Activated CD4-positive, alpha-beta T cell treated with anti-CD3 and anti-CD28 coated beads, Interleukin-2, amount 50 U/mL, for 24 hours (primary cell): ENCODE measurements around the gene CEP72.
"Not testable (repeated sequence)": the region's sequence is repeated elsewhere in the genome, so short reads cannot be mapped to it uniquely, and the experiment has no call there.

Experiments
- DNase-seq, 2 donors: peaks; one replicate each; pipeline ENCODE4 v3.0.0-alpha.2; 2020; ENCODE audit warnings: low read depth in 1 of 2, low spot score in 1 of 2

CEP72 gene

DNA sequence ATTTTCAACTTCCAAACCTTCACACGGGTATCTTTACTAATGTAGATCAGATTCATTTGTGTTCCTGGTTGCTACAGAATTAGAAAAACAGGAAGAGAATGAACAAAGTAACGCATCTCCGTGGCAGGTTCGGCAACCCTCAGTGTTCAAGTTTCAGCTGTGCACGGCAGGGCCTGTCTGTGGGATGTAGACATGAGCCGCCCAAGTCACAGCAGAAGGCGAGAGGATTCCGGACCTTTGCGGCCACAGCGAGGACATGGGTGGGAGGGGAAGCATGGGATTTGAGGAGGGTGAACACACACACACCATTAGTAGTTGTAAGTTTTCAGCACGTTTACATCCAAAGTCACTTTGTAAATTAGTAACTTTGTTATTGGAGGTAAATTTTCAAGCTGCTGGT is 31.7 kb upstream of the CEP72 start:
- no peak for DNase-seq

DNA sequence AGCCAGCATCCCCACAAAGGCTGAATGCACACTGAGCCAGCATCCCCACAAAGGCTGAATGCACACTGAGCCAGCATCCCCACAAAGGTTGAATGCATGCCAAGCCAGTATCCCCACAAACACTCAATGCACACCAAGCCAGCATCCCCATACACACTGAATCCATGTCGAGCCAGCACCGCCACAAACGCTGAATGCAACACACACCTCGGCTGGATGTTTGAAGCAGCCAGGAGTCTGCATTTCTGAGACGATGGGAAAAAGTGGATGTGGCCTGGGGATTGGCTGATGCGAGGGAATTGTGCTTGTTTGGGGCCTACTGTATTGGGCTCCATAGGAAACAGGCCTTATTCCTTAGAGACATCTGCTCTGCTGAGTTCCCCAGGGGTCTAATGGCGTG is 30.9 kb upstream of the CEP72 start:
- no peak for DNase-seq

DNA sequence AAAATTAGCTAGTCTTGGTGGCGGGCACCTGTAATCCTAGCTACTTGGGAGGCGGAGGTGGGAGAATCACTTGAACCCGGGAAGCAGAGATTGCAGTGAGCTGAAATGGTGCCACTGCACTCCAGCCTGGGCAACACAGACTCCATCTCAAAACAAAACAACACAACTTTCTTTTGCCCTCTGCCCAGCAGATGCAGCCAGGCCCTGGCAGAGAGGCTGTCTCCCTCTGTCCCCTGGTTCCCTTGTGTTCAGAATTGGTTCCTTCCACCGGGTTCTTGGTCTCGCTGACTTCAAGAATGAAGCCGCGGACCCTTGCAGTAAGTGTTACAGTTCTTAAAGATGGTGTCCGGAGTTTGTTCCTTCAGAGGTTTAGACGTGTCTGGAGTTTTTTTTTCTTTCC is 30.2 kb upstream of the CEP72 start:
- DNase-seq: no peak

DNA sequence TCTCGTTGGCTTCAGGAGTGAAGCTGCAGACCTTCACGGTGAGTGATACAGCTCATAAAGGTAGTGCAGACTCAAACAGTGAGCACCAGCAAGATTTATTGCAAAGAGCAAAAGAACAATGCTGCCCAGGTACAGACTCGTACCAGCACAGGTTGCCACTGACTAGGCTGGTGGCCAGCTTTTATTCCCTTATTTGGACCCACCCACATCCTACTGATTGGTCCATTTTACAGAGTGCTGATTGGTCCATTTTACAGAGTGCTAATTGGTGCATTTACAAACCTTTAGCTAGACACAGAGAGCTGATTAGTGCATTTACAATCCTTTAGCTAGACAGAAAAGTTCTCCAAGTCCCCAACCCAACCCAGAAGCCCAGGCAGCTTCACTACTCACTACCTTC is 29.7 kb upstream of the CEP72 start:
- DNase-seq: not testable (repeated sequence)

DNA sequence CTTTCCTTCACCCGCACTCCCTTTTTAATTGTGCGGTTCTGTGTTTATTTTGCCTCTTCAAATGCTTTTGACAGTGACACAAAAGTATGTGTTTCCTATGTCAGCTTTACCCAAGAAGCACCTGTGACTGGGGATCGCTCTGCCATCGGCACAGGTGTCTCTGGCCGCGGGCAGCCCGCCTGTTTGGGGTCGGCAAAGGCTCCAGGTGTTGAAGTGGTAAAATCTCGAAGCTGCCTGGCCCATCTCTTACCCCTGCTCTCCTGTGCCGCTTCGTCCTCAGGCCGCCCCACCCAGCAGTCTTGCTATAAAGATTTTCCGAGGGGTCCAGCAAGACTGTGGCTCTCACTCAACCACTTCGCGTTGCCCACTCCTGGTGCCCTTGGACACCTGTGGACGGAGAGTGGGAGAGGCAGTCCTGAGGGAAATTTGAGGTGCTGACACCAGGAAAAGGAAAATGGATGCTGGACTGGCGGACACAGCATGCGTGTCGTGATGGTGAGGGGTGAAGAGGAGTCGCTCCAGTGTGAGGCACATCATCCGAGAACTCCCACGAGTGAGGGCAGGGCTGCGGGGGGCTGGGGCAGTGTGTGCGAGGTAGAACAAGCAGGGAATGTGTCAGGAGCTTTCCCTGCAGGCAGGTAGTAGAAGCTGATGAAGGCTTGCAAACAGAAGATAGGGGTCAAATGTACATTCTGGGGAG is 29.1 kb upstream of the CEP72 start:
- no peak for DNase-seq

DNA sequence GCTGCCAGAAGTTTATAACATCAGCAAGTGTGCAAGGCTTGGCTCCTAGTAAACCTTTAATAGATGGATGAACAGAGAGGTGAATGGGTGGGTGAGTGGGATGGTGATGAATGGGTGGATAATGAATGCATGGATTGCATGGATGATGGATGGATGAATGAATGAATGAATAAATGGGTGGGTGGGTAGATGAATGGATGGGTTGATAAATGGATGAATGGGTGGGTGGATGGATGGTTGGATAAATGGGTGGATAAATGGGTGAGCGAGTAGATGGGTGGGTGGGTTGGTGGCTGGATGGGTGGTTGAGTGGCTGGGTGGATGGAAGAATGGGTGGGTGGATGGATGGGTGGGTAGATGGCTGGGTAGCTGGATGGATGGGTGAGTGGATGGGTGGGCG is 28.5 kb upstream of the CEP72 start:
- no peak for DNase-seq

DNA sequence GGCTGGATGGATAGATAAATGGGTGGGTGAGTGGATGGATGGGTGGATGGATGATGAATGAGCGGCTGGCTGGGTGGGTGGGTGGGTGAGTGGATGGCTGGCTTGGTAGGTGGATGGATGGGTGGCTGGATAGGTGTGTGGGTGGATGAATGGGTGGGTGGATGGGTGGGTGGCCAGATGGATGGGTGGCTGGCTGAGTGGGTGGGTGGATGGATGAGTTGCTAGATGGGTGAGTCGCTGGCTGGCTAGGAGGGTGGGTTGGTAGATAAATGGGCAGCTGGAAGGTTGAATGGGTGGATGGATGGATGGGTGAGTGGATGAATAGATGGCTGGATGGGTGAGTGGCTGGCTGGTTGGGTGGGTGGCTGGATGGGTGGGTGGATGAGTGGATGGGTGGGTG is 27.9 kb upstream of the CEP72 start:
- no peak for DNase-seq

DNA sequence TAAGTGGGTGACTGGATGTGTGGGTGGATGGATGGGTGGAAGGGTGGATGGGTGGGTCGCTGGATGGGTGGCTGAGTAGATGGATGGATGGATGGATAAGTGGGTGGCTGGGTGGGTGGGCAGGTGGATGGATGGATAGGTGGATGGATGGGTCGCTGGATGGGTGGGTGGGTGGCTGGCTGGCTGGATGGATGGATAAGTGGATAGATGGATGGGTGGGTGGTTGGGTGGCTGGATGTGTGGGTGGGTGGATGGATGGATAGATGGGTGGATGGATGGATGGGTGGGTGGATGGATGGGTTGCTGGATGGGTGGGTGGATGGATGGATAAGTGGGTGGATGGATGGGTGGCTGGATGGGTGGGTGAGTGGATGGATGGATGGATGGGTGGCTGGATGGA is 27.3 kb upstream of the CEP72 start:
- DNase-seq: no peak

DNA sequence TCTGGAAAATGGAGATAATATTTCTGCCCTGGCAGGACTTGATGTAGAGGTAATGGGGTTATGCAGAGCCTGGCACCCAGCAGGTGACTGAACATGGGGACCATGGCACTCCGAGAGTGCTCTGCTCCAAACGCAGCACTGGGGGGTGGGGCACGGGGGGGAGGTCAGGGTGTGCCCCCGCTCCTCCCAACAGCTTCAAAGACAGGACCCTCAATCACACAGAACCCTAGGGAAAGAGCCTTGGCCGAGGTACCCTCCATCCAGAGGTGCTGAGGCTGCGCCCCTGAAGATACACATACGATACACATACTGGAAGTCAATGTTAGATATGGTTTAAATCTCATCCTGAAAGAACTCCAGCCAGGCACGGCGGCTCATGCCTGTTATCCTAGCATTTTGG is 26.6 kb upstream of the CEP72 start:
- no peak for DNase-seq

DNA sequence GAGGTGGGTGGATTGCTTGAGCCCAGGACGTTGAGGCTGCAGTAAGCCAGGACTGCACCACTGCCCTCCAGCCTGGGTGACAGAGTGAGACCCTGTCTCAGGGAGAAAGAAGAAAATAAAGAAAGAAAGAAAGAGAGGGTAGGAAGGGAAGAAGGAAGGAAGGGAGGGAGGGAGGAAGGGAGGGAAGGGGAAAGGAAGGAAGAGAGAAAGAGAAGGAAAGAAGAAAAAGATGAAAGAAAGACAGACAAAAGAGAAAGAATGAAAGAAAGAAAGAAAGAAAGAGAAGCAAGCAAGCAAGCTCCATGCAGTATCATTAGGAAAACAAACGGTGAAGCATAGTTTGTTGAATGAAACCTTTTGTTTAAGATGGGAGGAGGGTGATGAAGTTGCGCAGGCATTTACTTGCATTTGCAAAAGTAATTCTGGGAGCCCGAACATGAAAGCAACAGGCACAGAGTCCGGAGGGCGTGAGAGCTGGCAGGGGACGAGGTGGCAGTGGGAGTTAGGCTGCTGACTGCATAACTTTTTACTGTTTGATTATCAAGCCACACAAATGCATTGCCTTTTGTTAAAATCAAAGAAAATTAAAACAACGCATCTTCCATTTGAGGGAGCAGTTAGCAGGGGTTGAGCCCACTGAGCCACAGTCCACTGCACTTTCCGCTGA is 26.0 kb upstream of the CEP72 start:
- no peak for DNase-seq

DNA sequence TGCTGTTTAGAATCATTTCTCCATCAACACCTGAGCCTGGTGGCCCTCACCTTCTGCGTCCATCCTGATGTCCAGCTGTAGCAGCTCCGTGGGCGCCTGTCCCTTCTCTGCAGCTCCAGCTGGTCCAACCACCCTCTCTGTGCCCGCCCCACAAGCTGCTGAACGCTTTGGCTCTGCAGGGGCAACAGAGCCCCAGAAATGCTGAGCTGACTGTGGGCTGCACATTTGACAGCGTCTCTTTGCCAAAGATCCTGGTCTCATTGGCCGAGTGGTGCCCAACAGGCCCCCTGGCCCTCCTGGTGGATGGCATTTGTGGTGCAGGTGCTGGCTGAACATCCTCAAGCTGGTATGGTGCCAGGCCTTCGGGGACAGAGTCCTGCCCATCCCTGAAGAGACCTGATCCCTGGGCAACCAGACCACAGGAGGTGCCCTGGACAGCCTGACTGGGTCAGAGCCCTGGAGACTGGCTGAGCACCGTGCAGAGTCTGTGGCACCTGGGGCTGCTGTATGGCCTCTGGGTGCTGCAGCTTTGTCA is 25.3 kb upstream of the CEP72 start:
- DNase-seq: no peak

DNA sequence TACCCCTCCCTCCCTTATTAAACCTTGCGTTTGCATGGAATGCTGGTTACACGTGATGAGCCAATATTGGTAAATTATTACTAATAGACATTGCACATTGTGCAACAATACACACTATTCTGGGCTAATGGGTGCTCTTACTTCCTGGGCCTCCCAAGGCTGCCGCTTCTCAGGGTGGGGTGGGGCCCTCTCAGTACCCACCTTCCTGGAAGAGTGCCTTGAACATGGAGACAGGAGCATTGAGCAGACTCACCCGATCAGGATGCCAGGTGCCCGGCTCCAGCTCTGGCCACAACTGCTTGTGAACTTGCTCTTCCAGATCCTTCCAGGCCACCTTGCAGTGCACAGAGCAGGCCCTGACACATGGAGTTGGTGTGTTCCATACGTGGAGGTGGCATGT is 24.7 kb upstream of the CEP72 start:
- no peak for DNase-seq

DNA sequence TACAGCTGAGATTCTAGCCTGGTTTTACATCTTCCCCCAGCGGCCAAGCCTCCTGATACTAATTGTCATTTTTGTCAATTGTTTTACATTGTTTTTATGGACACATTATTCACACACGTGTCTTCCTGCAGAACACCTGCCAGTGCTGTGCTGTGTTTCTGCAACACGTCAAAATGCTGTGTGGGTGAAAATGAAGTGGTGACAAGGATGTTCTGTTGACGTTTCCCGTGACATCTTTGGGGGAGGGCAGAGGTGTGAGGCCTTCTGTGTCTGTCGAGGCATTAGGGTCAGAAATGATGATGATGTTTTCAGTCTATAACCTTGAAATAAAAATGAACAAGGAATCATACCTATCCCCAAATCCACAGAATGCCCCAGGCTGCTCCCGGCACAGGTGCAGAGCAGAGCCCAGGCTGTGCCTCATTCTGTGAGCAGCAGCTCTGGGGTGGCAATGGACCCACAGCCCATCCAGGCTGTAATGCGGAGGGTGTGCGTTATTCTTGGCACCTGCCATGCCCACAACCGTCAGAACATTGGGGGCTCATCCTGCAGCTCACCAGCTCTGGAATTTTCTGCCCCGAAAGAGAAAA is 23.6 kb upstream of the CEP72 start:
- DNase-seq: no peak

DNA sequence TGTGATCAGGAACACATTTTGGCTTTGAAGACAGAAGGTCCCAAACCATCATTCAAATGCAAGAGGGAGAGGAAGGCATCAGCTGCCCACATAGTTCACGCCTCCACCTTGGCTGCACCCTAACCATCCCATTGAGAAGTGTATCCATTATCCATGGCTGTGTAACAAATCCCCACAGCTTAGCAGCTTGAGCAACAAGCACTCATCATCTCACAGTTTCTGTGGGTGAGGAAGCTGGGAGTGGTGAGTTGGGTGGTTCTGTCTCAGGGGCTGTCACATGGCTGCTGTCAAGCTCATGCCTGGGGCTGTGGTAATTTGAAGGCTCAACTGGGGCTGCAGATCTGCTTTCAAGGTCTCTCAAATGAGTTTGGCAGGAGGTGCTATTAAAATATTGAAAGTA is 23.0 kb upstream of the CEP72 start:
- DNase-seq: no peak

DNA sequence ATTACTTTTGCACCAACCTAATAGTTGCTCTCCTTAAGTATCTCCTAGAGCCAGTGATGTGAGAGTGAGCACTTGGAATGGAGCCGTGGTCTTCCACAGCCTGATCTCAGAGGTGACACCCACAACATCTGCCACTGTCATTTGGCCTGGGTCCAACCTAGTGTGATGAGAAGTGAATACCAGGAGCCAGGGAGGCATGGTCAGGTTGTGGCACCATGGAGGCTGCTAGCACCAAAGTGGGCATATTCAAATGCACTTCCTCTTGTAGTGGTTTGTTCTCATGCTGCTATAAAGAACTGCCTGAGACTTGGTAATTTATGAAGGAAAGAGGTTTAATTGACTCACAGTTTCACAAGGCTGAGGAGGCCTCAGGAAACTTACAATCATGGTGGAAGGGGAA is 22.6 kb upstream of the CEP72 start:
- no peak for DNase-seq

DNA sequence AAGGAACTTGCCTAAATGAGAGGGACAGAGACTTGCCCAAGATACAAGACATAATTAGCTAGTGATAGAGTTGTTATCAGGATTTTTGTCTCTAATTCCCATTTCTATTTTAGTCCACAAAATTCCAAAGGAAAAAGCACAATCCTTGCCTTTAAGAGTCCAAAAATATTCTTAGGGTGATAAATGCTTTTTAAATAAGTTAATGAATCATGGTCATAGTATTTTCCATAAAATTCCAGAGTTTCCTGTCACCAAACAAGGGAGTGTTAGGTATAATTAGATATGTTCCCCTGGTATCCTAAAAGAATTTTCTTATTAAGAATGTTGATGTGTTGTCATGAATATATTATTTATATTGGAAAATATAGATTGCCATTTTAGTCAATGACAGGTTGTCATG is 21.8 kb upstream of the CEP72 start:
- no peak for DNase-seq

DNA sequence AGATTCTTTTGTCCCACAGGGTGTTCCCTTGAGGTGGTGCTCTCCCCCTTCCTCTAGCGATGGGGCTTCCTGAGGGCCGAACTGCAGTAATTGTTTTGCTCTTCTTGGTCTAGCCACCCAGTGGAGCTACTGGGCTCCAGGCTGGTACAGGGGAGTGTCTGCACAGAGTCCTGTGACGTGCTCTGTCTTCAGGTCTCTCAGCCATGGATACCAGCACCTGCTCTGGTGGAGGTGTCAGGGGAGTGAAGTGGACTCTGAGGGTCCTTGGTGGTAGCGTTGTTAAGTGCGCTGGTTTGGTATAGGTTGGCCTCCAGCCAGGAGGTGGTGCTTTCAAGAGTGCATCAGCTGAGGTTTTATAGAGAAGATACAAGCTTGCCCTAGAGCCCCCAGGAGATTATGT is 20.4 kb upstream of the CEP72 start:
- DNase-seq: no peak

DNA sequence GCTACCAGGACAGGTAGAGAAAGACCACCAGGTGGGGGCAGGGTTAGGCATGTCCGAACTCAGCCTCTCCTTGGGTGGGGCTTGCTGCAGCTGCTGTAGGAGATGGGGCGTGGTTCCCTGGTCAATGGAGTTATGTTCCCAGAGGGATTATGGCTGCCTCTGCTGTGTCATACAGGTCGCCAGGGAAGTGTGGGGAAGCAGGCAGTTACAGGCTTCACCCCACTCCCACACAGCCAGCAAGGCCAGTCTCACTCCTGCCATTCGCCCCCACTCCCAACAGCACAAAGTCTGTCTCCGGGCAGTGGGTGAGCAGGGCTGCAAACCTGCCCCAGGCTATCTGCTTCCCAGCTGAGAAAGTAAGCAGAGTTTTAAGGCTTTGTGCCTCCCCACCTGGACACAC is 20.0 kb upstream of the CEP72 start:
- DNase-seq: no peak

DNA sequence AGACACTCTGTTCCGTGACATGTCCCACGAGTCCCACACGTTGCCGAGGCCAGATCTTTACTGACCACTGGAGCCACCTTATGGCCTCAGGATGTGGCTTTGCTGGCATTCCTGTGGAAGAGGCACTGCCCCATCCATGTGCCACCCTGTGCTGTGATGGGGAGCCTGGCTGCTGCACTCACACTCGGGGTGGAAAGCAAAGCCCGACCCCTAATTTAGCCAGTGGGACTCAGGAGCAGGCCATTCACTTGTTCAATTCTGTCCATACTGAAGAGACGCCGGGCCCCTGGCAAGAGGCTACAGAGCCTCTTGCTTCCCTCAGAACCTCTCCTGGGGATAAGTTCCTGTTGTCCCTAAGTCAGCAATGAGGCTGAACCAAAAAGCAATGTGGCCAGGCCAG is 18.6 kb upstream of the CEP72 start:
- no peak for DNase-seq

DNA sequence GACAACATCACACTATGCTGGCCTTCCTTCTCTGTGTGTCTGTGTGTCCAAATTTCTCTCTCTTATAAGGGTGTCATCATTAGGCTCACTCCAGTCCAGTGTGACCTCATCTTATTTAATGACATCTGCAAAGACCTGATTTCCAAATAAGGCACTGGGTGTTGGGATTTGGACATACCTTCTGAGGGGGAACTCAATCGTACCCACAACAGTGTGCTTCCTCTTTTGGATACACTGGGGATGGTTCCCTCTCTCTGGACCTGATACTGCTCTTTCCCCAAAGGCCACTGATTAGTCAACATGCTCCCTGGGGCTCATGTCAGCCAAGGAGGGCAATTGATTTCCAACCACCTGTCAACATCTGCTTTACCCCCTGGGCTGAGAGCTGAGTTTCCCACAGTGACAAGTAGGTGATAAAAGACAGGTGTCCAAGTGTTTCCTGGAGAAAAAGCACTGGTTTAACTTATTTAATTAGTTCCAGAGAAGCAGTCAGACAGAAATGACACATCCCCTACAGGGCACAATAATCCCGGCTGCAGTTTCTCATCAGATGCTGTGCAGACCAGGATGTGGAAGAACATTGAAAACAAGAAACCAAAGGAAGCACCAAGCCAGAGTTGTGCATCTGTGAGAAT is 17.8 kb upstream of the CEP72 start:
- no peak for DNase-seq

DNA sequence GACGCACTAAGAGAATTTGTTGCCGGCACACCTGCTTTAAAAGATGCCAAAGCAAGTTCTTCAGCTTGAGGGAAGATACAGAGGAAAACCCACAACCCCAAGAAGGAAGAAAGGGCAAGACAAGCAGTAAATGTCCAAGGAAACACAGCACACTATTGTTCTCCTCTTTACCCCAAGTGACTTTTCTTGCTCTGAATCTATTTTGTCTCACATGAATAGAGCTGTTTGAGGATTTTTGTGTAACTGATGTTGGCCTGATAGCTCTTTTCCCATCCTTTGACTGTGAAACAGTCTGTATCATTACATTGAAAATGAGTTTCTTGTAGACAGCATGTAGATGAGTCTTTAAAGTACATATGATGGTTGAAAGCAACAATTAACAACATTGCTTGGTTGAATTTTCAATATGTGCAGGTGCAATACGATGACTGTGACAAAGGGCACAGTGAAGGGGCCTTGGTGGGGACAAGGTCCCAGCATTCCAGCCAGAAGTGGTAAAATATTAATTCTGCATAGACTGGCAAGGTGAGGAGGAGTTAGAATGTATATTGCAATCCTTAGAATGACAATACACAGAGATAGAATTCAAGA is 16.8 kb upstream of the CEP72 start:
- DNase-seq: no peak
